ENCODE measurements around the gene IRS2. TPM values are rescaled to one million over a fixed set of nuclear protein-coding genes. Genes with fewer than 3 reads are reported as not detected.

IRS2 gene
- polyA plus RNA-seq, 4 donors: 9.5 to 13.6 (median 12.9) TPM

DNA sequence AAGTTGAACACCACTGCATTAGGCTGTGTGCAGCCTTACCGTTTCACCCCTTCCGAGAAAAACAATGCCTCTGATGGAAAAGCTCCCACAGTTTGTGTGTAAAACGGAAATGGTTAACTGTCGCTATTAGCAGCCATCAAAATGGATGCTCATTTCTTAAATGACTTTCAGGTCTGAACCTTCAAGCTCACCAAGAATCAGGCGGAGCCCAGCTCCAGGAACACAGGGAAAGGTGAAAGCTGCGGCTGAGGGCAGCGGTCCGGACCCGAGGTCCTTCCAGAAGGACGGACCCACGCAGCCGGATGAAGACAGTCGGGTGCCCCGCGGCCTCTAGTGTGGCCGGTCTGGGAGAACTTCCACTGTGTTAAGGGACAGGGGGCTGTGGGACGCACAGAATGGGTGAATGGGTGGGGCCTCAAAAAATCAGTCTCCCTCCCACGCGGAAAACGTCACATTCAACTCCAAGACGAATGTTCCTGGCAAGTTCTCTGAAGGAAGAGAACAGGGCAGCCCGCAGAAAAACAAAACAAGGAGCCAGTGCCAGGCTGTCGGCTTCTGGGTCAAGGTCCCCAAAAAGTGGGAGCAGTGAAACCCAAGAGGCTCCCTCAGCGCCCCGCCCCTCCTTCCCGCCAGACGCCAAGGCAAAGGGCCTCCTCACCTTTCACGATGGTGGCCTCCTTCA is 4.9 kb downstream of the IRS2 start:
- no peak for DNase-seq (ENCODE audit: low read depth in 4 of 4, low spot score in 2 of 4)

DNA sequence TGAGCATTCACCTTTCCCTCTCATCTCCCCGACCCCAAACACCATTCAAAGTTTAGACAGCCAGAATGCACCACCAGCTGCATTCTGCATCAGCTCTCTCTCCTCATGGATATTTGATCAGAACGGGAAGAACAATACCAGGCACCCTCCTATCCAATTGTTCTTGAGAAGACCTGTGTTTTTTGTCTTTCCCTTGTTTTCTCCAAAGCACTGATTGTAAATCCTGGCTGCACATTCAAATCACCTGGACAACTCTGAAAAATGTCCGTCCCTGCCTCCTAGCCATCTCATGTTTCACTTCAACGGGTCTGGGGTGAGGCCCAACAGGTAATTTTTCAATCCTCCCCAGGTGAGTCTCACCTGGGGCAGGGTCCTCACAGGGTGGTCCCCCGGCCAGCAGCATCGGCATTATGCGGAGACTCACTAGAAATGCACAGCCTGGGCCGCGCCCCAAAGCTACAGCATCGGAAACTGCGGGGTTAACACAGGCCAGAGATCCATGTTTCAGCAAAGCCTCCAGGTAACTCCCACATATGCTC is 5.5 kb downstream of the IRS2 start:
- DNase-seq (ENCODE audit: low read depth in 4 of 4, low spot score in 2 of 4): no peak

DNA sequence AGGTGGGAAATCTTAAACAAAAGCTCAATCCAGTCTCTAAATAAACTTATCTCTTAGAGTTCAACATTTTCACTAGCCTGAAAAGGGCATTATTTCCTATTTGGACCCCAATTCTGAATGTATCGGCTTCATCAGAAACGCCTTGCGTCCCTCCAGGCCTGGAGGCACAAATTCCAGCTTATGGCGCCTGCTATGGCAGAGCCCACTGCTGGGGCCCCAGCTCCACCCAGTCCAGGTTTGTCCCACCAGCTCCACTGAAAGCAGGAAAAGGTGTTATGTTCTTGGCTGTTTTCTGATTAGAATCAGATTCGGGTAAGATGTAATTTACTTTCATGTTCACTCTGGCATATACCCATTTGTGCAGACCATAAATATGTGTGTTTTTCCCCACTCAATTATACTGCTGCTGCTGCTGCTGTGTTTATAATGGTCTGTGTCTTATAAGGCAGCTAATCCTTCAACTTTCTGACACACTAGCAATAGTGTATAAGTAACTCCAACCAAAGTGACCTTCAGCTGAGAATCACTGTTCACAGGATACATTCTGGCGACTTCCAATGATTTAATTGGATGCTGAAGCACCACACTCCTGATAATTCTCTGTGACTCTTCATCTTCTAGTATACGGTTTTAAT is 6.4 kb downstream of the IRS2 start:
- no peak for DNase-seq (ENCODE audit: low read depth in 4 of 4, low spot score in 2 of 4)

DNA sequence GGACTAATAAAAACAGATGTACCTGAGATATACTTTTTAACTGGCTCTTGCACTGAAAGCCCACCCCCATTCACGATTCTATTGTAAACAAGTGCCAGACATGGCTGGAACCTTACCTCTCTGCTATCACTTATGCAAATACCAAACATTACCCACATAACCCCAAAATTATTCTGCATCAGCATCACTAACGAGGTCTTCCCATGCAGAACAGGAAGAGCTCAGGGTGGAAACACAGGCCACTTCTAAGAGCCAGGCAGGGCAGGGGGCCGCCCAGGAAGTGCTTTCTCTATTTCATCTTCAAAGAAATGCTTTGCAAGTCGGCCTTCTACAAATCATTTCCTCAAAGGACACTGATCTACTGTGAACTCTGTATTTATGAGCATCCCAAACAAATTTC is 7.3 kb downstream of the IRS2 start:
- no peak for DNase-seq (ENCODE audit: low read depth in 4 of 4, low spot score in 2 of 4)

DNA sequence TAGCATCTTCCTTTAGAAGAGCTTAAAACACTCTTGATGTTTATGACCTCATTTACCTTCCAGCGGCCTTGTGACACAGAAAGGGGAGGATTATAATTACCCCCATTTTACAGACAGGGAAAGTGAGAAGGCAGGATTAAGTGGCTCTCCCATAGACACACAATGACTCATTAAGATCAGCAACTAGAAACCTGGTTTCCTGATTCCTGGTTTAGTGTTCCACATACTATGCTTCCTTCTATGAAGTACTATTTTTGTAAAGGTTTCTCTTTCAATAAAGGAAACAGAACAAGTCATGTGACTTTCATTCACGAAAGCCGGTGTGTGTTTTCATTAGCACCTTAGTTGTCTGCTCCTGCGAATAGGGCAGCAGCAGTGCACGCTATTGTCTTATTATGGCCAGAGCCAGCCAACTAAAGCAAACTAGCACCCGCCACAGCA is 8.3 kb downstream of the IRS2 start:
- DNase-seq (ENCODE audit: low read depth in 4 of 4, low spot score in 2 of 4): no peak

DNA sequence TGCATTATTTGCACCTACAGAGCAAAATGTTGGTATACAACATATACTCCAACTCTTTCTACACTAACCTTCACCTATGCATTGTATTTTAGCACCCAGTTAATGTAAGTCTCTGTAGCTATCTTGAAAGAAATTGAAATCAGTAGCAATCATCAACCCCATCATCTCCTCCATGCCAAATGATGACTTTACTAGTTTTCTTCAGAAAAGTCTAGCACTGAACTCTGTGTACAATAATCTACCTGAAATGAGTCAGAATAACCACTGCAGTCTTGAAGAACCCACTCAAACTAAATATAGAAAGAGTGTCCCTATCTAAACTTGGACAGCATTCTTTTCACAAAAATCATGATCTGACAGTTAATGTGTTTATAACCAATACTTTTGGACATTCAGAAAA is 9.8 kb downstream of the IRS2 start:
- DNase-seq (ENCODE audit: low read depth in 4 of 4, low spot score in 2 of 4): no peak

DNA sequence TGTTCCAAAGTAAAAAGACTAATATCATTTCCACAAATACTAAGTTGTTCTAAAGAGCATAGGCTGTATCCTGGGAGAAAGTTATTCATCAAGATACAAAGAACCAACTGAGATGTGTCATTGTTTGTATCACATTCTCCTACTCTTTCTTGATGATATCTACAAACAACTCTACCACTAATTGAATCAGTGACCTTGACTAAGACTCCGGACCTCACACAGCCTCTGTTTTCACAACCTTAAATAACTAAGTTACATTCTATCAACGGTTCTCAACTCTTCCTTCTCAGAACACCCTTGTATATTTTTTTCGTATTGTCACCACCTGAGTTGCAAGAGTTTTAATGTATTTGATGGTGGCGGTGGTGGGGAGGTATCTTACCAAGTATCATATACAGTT is 12.6 kb downstream of the IRS2 start:
- DNase-seq (ENCODE audit: low read depth in 4 of 4, low spot score in 2 of 4): no peak

DNA sequence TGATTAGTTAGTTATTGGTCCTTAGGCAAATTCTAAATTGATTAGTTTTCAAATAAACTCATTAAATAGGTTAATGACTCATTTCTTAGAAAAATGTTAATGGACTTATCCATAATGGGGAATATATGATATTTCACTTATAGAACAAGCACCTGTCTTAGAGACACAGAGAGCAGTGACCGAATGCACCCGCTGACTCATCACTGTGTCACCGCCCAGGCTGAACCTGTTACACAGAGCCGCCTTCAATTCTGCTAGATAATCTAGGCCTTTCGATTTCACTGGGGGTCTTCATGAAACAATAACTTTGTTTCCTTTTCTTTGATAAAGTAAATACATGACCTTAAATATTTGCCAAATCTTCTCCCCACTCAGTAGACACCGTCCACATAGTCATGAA is 13.1 kb downstream of the IRS2 start:
- DNase-seq (ENCODE audit: low read depth in 4 of 4, low spot score in 2 of 4): no peak

DNA sequence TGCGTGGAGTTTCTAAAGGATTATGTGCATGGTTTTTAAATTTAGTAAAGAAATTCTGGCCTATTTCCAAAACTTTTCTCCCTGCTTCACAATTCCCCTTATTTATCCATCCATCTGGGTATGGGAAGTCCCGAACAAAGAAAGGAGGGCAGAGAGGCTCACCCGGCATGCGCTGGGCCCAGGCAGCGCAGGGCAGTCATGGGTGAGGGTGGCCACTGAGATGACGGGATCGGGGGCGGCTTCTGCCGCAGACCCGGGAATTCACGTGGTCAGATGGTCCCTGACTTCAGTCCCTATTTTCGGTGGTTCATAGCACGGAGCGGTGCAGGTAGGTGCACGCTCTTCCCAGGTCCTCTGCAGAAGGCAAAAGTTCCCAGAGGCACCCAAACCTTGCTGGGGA is 14.5 kb downstream of the IRS2 start:
- no peak for DNase-seq (ENCODE audit: low read depth in 4 of 4, low spot score in 2 of 4)

DNA sequence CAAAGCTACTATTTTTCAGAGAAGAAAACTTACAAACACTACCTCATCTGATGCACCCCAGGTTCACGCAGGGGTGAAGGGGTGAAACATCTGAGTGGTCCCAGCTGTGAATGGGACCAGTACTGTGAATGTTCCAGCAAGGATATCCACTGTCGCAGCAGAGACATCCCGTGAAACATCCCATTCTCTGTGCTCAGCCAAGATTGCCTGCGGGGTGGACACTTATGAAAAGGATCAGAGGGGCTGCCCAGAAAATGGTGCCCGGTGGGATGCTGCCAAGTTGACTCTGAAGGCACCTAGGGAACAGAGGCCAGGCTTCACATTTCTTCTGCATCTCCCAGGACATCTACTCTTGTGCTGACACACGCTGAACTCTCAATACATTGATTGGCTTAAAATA is 15.9 kb downstream of the IRS2 start:
- no peak for DNase-seq (ENCODE audit: low read depth in 4 of 4, low spot score in 2 of 4)

DNA sequence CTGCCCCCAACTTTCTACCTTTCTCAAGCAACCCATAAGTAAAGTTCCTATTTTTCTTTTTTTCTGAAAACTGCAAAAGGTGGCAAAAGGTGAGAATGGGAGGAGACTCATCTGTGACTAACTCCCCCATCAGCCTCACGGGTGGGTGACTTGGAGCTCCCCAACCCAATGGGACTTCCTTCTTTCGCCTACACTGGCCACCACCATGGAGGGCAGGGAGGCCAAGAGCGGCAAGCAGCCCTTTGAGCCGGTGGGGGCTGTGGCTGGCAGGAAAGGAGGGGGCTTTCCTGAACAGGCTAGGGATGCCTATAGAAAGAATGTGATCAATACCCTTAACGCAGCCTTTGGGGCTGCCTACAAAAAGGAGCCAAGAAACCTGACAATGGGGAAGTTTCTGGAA is 16.5 kb downstream of the IRS2 start:
- no peak for DNase-seq (ENCODE audit: low read depth in 4 of 4, low spot score in 2 of 4)

DNA sequence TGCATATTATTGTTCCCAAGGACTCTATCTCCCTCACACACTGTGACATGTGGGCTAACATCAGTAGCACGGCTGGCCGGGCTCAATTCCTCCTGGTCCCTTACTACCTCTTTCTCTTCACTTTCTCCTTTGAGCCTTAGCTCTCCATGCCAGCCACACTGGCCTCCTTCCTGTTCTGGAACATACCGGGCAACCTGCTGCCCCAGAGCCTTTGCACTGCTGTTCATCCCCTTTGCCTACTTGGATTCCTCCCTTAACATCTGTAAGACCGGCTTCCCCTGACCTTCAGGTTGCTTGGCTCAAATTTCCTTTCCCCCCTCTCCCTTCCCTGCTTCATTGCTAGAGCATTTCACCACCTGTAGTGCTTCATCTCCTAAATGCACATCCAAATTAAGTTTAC is 17.1 kb downstream of the IRS2 start:
- DNase-seq (ENCODE audit: low read depth in 4 of 4, low spot score in 2 of 4): no peak

DNA sequence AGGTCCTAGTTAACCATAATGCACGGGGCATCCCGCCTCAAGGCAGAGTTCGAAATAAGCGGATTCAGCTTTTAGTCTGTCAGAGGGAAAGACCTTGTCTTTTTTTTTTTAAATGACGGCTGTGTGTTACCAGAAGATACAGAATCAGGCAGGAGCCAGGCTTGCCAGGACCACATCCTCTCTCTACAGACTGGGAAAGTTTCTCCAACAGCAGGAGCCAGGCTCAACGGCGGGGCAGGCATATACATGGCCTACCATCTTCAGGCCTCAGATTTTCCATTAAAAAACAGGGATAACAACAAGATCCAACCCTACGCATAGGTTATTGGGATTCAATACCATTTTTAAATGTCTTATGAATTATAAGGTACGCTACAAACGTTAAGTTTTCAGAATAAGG is 17.8 kb downstream of the IRS2 start:
- DNase-seq (ENCODE audit: low read depth in 4 of 4, low spot score in 2 of 4): no peak

DNA sequence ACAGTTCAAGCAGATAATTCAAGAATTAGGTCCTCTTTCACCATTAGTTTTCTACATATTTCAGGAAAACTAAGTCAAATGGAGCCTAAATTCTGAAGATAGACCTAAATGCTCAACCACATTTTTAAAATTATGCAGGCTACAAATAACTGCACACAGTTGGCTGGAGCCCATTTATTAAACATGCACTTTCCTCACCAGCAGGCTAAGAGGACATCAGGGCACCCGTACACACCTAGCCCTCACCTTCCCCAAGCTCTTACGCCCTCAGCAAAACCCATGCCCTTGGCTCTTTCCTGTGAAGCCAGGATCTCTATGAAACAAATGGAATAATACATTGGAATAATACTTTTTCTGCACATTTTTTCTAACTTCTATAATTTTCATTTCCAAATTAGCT is 18.2 kb downstream of the IRS2 start:
- no peak for DNase-seq (ENCODE audit: low read depth in 4 of 4, low spot score in 2 of 4)

DNA sequence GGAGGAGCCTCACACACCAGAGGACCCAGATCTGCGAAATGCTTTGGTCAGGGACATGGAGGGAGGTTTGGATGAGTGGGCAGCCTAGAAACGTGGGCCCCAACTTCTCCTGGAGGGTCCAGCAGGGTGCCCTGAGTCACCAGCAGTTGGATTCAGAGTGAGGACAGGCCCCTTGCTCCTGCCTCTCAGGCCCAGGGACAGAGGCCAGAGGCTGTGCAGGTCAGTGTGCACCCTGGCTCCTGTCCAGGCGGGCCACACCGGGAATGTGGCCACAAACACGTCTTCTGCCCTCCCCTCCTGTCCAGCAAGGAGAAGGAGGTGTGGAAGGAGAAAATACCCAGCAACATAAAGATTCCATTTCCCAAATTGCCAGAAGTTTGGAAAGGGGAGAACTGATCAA is 19.4 kb downstream of the IRS2 start:
- no peak for DNase-seq (ENCODE audit: low read depth in 4 of 4, low spot score in 2 of 4)

DNA sequence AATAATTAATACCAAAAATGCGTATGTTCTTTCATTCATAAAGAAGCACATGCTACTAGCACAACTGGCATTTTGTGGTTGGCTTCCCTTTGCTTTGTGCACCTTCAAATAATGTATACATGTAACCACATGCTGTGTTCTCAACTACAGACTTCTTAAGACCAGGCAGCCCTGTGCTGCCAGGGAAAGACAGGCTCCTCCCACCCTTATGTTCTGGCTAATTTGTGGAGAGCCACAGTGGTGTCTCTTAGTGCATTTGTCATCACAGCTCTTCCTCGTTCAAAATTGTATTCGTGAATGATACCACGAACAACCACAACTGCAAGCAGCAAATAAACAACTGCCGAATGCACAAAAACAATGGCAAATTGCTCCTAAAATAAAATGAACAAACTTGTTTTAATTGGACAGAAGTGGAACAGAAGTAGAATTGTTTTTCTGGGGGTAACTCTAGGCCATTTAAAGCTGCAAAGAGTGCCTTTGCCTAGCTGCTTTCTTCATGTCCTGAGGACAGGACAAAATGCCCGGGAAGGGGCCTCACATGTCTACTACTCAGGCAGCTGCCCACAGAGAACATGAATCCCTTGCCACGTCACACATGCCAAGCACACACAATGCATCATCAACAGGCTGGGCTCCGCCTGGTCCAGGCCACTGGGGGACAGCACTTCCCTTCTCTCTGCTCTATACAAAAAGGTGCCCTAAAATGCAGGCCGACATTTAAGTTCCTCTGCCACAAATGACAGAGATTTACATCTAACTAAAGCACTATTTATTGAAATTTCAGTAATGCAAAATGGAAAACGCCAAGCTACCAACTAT is 21.7 kb downstream of the IRS2 start:
- no peak for DNase-seq (ENCODE audit: low read depth in 4 of 4, low spot score in 2 of 4)

DNA sequence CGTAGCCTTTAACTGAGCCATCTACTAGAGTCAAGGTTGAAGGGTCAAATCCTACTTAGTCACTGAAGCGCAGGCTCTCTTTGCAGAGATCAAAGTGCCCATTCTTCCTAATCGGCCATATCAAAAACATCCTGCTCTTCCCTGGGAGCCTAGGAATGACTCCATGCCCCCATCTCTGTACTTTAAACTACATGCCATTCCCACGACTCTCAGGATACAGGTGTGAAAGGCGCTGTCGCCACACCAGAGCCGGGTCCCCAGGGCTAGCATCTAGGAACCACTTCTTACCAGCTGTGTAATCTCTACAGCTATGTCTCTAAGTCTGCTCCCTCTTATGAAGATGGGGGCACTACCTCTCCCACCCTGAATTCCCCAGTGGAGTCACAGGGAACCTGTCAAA is 22.3 kb downstream of the IRS2 start:
- DNase-seq (ENCODE audit: low read depth in 4 of 4, low spot score in 2 of 4): no peak

DNA sequence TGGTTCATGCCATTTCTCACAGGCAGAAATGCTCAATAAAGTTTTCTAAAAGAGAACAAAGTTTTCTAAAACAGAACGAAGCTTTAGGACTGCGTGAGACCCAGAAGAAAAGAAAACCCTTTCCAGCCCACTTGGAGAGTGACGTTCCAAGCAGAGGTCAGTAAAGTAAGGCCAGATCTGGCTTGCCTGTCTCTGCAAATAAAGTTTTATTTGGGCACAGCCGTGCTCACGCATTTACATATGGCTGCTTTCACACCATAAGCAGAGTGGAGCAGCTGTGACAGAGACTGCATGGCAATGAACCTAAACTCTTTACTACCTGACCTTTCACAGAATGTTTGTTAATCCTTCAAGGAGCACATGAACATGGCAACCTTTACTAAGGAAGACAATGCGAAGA is 23.6 kb downstream of the IRS2 start:
- DNase-seq (ENCODE audit: low read depth in 4 of 4, low spot score in 2 of 4): no peak

DNA sequence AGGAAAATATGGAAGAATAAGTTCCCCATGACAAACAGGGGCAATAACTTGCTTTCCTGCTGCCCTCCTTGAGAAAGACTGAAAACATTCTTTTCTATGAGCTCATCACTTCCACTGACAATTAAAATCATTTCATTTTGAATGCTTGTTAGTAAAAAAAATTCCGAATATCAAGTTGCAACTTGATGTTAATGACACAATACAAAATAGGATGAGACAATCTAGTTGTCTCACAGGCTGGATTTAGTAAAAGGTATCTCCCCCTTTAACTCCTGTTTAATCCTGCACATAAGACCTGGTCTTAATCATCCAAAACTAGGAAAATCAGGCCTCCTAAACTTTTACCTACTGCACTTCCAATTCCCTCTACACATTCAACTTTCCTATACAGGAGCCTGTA is 24.7 kb downstream of the IRS2 start:
- no peak for DNase-seq (ENCODE audit: low read depth in 4 of 4, low spot score in 2 of 4)

DNA sequence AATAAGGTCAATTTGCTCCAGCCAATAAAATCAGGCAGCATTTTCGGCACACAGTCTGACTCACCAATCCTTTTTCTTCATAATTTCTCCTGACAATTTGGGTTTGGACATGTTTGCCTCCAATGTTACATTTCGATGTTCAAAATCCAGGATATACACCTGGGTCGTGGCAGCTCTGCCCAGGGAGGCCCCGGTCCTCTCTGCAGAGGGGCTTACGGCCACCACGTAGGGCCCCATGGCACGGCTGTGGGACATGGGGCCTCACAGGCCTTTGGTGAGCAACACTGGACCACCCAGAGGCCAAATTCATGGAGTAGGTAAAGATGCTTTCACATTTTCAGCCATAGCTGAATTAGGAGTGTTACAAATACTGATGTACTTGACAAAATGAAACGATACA is 25.4 kb downstream of the IRS2 start:
- DNase-seq (ENCODE audit: low read depth in 4 of 4, low spot score in 2 of 4): no peak

DNA sequence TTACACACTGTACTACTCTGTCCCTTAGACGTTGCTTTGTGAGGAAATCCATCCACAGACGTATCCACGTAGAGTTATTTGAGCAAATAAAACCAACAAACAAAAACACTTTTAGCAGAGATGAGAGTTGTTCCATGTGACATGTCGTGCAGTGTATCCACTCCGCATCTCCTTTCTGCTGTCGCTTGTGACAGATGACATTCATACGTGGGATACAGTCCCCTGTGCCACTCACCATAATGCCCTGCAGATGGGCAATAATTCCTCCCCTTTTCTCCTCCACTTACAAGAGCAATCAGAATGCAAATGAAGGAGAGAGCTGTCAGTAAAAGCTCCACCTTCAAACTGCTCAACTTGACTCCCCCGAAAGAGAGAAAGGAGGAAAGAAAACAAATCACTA is 26.0 kb downstream of the IRS2 start:
- DNase-seq (ENCODE audit: low read depth in 4 of 4, low spot score in 2 of 4): no peak

DNA sequence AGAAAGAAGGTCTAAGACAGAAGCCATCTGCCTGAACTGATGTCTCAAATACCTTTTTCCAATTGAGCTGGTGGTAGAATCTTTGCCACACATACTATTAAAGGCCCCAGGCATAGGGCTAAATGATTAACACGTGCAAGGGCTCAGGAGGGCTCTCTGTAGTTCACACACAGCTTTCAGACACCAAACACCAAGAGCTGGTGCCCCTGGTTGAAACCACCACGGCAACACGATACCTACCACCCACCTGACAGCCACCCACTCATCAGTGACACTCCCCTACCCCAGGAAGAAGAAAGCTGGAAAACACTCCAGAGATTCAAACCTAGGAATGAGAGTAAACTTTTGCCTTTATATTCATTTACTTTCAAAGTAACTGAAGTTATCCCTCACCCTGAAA is 26.8 kb downstream of the IRS2 start:
- no peak for DNase-seq (ENCODE audit: low read depth in 4 of 4, low spot score in 2 of 4)
